GM21576 (cell line): ENCODE data around the gene PPP1R37.
A peak's percentile ranks its signal among the peaks of the same experiment; 100 is the strongest.

Experiments used
- ATAC-seq: cut with Tn5 transposase; IDR thresholded peaks from one replicate; pipeline ENCODE4 v1.9.1; 2021; ENCODE audit warnings: mild to moderate bottlenecking, moderate library complexity; ENCODE audit not compliant: unreplicated experiment

Gene PPP1R37

GRCh38 chr19:45070861-45071544 lies 22.0 kb upstream of the PPP1R37 start:
- ATAC-seq = no peak

- ATAC-seq = no peak
These were observed 21.4 kb upstream of the PPP1R37 start for GRCh38 chr19:45071545-45071938.

- no peak for ATAC-seq
These were observed 20.8 kb upstream of the PPP1R37 start for GRCh38 chr19:45071969-45072790.

GRCh38 chr19:45074744-45075300 lies 18.2 kb upstream of the PPP1R37 start:
- ATAC-seq = no peak

- ATAC-seq = peak; percentile 52
These were observed 17.5 kb upstream of the PPP1R37 start for GRCh38 chr19:45075301-45076028.

- ATAC-seq = peak; percentile 41
These were observed 16.7 kb upstream of the PPP1R37 start, which contains the start of gene ZNF296 for GRCh38 chr19:45076029-45076850. TSS of gene ZNF296 (minus strand) at chr19:45076478. CDS start at chr19:45076373, 105 bp downstream.

- ATAC-seq = no peak
These were observed 15.9 kb upstream of the PPP1R37 start for GRCh38 chr19:45076851-45077730.

- no peak for ATAC-seq
These were observed 14.5 kb upstream of the PPP1R37 start for GRCh38 chr19:45078390-45079062.

- no peak for ATAC-seq
These were observed 13.7 kb upstream of the PPP1R37 start, which contains the start of gene GEMIN7 for GRCh38 chr19:45079063-45079910. TSS of gene GEMIN7 (plus strand) at chr19:45079260. CDS start at chr19:45090115, 10,855 bp downstream.

GRCh38 chr19:45079911-45080370 lies 13.0 kb upstream of the PPP1R37 start:
- ATAC-seq = no peak

GRCh38 chr19:45082170-45082569 lies 10.8 kb upstream of the PPP1R37 start:
- ATAC-seq = no peak

GRCh38 chr19:45086480-45086879 lies 6.5 kb upstream of the PPP1R37 start:
- ATAC-seq = no peak

- ATAC-seq = no peak
These were observed 5.4 kb upstream of the PPP1R37 start for GRCh38 chr19:45087531-45087930.

- no peak for ATAC-seq
These were observed 2.9 kb upstream of the PPP1R37 start for GRCh38 chr19:45090034-45090433.

- ATAC-seq = no peak
These were observed 2.4 kb upstream of the PPP1R37 start for GRCh38 chr19:45090606-45091005.

- ATAC-seq = peak; percentile 73
These were observed 1.7 kb upstream of the PPP1R37 start for GRCh38 chr19:45091031-45091923.

GRCh38 chr19:45094137-45094536 lies 1.2 kb downstream of the PPP1R37 start:
- ATAC-seq = no peak
